Renal cortex interstitium (tissue), 11 donors: ENCODE measurements around the gene BRD2. TPM values are rescaled to one million over a fixed set of nuclear protein-coding genes. Genes with fewer than 3 reads are reported as not detected.

Source experiments
- DNase-seq, 11 donors: peaks; one replicate each; pipeline ENCODE4 v3.0.0-alpha.2; 2013; ENCODE audit warnings: low read depth in 9 of 11, low spot score in 4 of 11; ENCODE audit errors: extremely low read depth in 1 of 11
- polyA plus RNA-seq, 3 donors: library from polyadenylated mRNA; unstranded; fragments of 120-200 nt; gene quantifications; one replicate each; pipeline ENCODE4 v1.2.1, GENCODE V29; 2013; ENCODE audit not compliant: insufficient read length in 3 of 3

The BRD2 gene
- polyA plus RNA-seq, 3 donors: 298 to 338 (median 312) TPM

- DNase-seq: no peak
Observed at GRCh38 chr6:33013608-33014007, 45.2 kb downstream of the BRD2 start.

GRCh38 chr6:33014841-33015634, 46.6 kb downstream of the BRD2 start:
- peak; percentile 60 to 80 (median 75) for DNase-seq

GRCh38 chr6:33015798-33016197, 47.4 kb downstream of the BRD2 start:
- no peak for DNase-seq

GRCh38 chr6:33017018-33017417, 48.6 kb downstream of the BRD2 start:
- no peak for DNase-seq

- no peak for DNase-seq
Observed at GRCh38 chr6:33017694-33018353, 49.4 kb downstream of the BRD2 start.

- DNase-seq: no peak
Observed at GRCh38 chr6:33018418-33018817, 50.0 kb downstream of the BRD2 start.

GRCh38 chr6:33018904-33019303, 50.5 kb downstream of the BRD2 start:
- DNase-seq: peak in 3 of 11 donors; percentile 31 to 42 (median 42)

- DNase-seq: no peak
Observed at GRCh38 chr6:33019372-33019771, 51.0 kb downstream of the BRD2 start.

- no peak for DNase-seq
Observed at GRCh38 chr6:33021917-33022316, 53.5 kb downstream of the BRD2 start.

- DNase-seq: no peak
Observed at GRCh38 chr6:33023536-33023935, 55.1 kb downstream of the BRD2 start.

- no peak for DNase-seq
Observed at GRCh38 chr6:33024521-33024920, 56.1 kb downstream of the BRD2 start.

- no peak for DNase-seq
Observed at GRCh38 chr6:33028220-33028849, 59.9 kb downstream of the BRD2 start.

GRCh38 chr6:33029328-33030184, 61.2 kb downstream of the BRD2 start:
- DNase-seq: peak in 2 of 11 donors; percentile 23 to 24

GRCh38 chr6:33030245-33030644, 61.9 kb downstream of the BRD2 start:
- no peak for DNase-seq

Other genes starting within 250 kb of the BRD2 start
- gene HLA-DQA2, start 227.2 kb upstream of the BRD2 start, polyA plus RNA-seq: 1 to 10 TPM in 1 of 3 donors, under 1 TPM in 1, not detected in 1; 0.37 to 1.4 TPM
- gene HLA-DQB2, start 205.1 kb upstream of the BRD2 start, polyA plus RNA-seq: 1 to 10 TPM in 1 of 3 donors, under 1 TPM in 1, not detected in 1; 0.57 to 1.8 TPM
- under 1 TPM; 0.10 to 0.21 (median 0.16) TPM for gene HLA-DOB, start 151.6 kb upstream of the BRD2 start, polyA plus RNA-seq
- gene TAP2, start 129.9 kb upstream of the BRD2 start, polyA plus RNA-seq: 10 to 100 TPM in 1 of 3 donors, 1 to 10 TPM in 2; 9.4 to 19.7 (median 9.5) TPM
- gene PSMB8, start 124.5 kb upstream of the BRD2 start, polyA plus RNA-seq: 10 to 100 TPM; 19.7 to 22.3 (median 20.4) TPM
- gene TAP1, start 114.9 kb upstream of the BRD2 start, polyA plus RNA-seq: 10 to 100 TPM in 1 of 3 donors, 1 to 10 TPM in 2; 8.2 to 12.3 (median 8.3) TPM
- gene PSMB9, start 114.4 kb upstream of the BRD2 start, polyA plus RNA-seq: 1 to 10 TPM; 5.1 to 6.7 (median 5.1) TPM
- gene HLA-DMB, start 27.6 kb upstream of the BRD2 start, polyA plus RNA-seq: 10 to 100 TPM; 51.8 to 75.3 (median 65.9) TPM
- gene HLA-DMA, start 15.5 kb upstream of the BRD2 start, polyA plus RNA-seq: 10 to 100 TPM; 13.9 to 24.6 (median 22.5) TPM
- 1 to 10 TPM; 3.8 to 4.8 (median 4.2) TPM for gene HLA-DOA, start 41.0 kb downstream of the BRD2 start, polyA plus RNA-seq
- 10 to 100 TPM in 2 of 3 donors, 1 to 10 TPM in 1; 8.6 to 32.9 (median 19.7) TPM for gene HLA-DPA1, start 105.1 kb downstream of the BRD2 start, polyA plus RNA-seq
- 10 to 100 TPM; 10.7 to 26.6 (median 20.8) TPM for gene HLA-DPB1, start 107.4 kb downstream of the BRD2 start, polyA plus RNA-seq
- 1 to 10 TPM; 4.2 to 7.3 (median 5.0) TPM for gene COL11A2, start 223.9 kb downstream of the BRD2 start, polyA plus RNA-seq
- 10 to 100 TPM; 51.1 to 64.5 (median 61.0) TPM for gene RXRB, start 232.1 kb downstream of the BRD2 start, polyA plus RNA-seq
- 100 to 1,000 TPM; 101 to 130 (median 109) TPM for gene SLC39A7, start 232.3 kb downstream of the BRD2 start, polyA plus RNA-seq
- 10 to 100 TPM; 24.4 to 28.5 (median 28.2) TPM for gene HSD17B8, start 236.1 kb downstream of the BRD2 start, polyA plus RNA-seq
- 10 to 100 TPM; 49.2 to 68.5 (median 62.5) TPM for gene RING1, start 239.9 kb downstream of the BRD2 start, polyA plus RNA-seq